A549 (cell line): ENCODE measurements around the gene BIN1.

Experiments used
- CEBPB ChIP-seq, 2 experiments: fragments of >200 bp in 1 of 2; sonication (Bioruptor Twin) in 1 of 2; formaldehyde crosslinking in 1 of 2; IDR thresholded peaks; 2 replicates each; pipeline ENCODE4 v1.6.1; 2012 to 2016
- CHD4 ChIP-seq: fragments of 200-600 bp; sonication (generic); IDR thresholded peaks from 2 replicates; pipeline ENCODE4 v1.6.1; 2016; ENCODE audit warnings: antibody characterized with exemption, mild to moderate bottlenecking, borderline replicate concordance
- MAZ ChIP-seq: fragments of 150-350 bp; IDR thresholded peaks from 2 replicates; pipeline ENCODE4 v1.6.1; 2014; ENCODE audit warnings: antibody characterized with exemption, low read depth, low read length, borderline replicate concordance
- POLR2A ChIP-seq: IDR thresholded peaks from 2 replicates; pipeline ENCODE4 v1.6.1; 2012; ENCODE audit warnings: mild to moderate bottlenecking, low read length
- RCOR1 ChIP-seq: fragments of 150-350 bp; IDR thresholded peaks from 2 replicates; pipeline ENCODE4 v1.6.1; 2014; ENCODE audit warnings: antibody characterized with exemption, low read length, low read depth
- RFX5 ChIP-seq: fragments of 450-650 bp; IDR thresholded peaks from 2 replicates; pipeline ENCODE4 v1.7.1; 2014; ENCODE audit warnings: antibody characterized with exemption, mild to moderate bottlenecking, moderate library complexity
- TP53 ChIP-seq: fragments of 250-450 bp; sonication (Bioruptor Pico); IDR thresholded peaks from 2 replicates; pipeline ENCODE4 v1.5.0; 2021; ENCODE audit warnings: mild to moderate bottlenecking, moderate library complexity
- ZSCAN20 ChIP-seq: fragments of 250-450 bp; sonication (Bioruptor Pico); IDR thresholded peaks from 2 replicates; pipeline ENCODE4 v1.8.0; 2022; ENCODE audit warnings: mild to moderate bottlenecking, moderate library complexity
- TF ChIP-seq, protein P1 (sequence below): fragments of >200 bp; sonication (Bioruptor Twin); formaldehyde crosslinking; IDR thresholded peaks from 3 replicates; pipeline ENCODE4 v1.5.1; 2016
- TF ChIP-seq, protein P2 (sequence below): fragments of >200 bp; sonication (Bioruptor Twin); formaldehyde crosslinking; IDR thresholded peaks from 2 replicates; pipeline ENCODE4 v1.6.1; 2016

DNA sequence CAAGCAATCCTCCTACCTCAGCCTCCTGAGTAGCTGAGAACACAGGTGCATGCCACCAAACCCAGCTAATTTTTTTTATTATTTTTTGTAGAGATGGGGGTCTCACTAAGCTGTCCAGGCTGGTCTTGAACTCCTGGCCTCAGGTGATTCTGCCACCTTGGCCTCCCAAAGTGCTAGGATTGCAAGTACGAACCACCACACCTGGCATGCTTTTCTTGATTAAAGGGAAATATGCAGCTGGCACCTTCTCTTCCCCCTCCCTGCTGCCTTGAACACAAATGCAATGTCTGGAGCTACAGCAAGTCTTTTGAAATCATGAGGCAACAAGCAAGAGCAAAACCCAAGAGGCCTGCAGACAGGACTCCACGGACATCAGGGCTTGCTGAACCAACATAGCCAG is 26.8 kb upstream of the BIN1 start:
- TF ChIP-seq POLR2A (no peak), MAZ (no peak), RFX5 (no peak), CHD4 (no peak), RCOR1 (no peak), ZSCAN20 (CRISPR knock-in tag) (no peak), TP53 (CRISPR knock-in tag) (no peak), CEBPB (IDR thresholded peaks at IDR 0.05) (no peak)
- TF ChIP-seq, protein P1, sequence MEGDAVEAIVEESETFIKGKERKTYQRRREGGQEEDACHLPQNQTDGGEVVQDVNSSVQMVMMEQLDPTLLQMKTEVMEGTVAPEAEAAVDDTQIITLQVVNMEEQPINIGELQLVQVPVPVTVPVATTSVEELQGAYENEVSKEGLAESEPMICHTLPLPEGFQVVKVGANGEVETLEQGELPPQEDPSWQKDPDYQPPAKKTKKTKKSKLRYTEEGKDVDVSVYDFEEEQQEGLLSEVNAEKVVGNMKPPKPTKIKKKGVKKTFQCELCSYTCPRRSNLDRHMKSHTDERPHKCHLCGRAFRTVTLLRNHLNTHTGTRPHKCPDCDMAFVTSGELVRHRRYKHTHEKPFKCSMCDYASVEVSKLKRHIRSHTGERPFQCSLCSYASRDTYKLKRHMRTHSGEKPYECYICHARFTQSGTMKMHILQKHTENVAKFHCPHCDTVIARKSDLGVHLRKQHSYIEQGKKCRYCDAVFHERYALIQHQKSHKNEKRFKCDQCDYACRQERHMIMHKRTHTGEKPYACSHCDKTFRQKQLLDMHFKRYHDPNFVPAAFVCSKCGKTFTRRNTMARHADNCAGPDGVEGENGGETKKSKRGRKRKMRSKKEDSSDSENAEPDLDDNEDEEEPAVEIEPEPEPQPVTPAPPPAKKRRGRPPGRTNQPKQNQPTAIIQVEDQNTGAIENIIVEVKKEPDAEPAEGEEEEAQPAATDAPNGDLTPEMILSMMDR = no peak
- TF ChIP-seq, protein P2, sequence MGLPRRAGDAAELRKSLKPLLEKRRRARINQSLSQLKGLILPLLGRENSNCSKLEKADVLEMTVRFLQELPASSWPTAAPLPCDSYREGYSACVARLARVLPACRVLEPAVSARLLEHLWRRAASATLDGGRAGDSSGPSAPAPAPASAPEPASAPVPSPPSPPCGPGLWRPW = no peak
